PFSK-1 (cell line): ENCODE results near the gene KIF13A.

Source experiments
- FOXP2 ChIP-seq: optimal IDR thresholded peaks from 2 replicates; pipeline ENCODE3; 2011; ENCODE audit warnings: borderline replicate concordance, control low read depth, inconsistent platforms; ENCODE audit not compliant: insufficient read depth; ENCODE audit errors: extremely low read length, extremely low read depth
- POLR2AphosphoS5 ChIP-seq: IDR thresholded peaks from 2 replicates; pipeline ENCODE4 v1.6.1; 2012; ENCODE audit warnings: low read depth, mild to moderate bottlenecking, control low read depth, low read length, moderate library complexity
- REST ChIP-seq, 2 experiments: IDR thresholded peaks; 2 replicates each; pipeline versions ENCODE4 v1.6.1 to v1.8.0; 2011 to 2012; ENCODE audit warnings: low read depth in 2 of 2, low read length in 2 of 2, control low read depth in 1 of 2, inconsistent platforms in 1 of 2, mild to moderate bottlenecking in 1 of 2, moderate library complexity in 1 of 2; ENCODE audit not compliant: insufficient read depth in 1 of 2
- SIN3A ChIP-seq: IDR thresholded peaks from 2 replicates; pipeline ENCODE4 v1.6.1; 2012; ENCODE audit warnings: mild to moderate bottlenecking, low read length, moderate library complexity, borderline replicate concordance; ENCODE audit not compliant: insufficient read depth
- TAF1 ChIP-seq: IDR thresholded peaks from 2 replicates; pipeline ENCODE4 v1.6.1; 2012; ENCODE audit warnings: low read length, control low read depth, borderline replicate concordance; ENCODE audit not compliant: insufficient read depth

The KIF13A gene

GRCh38 chr6:18022398-18023231, 35.2 kb upstream of the KIF13A start:
- TF ChIP-seq SIN3A = no peak
- TF ChIP-seq REST (IDR thresholded peaks at IDR 0.05; ENCODE audit: insufficient read depth in 1 of 2, low read depth in 2 of 2, low read length in 2 of 2) = no peak
- no peak for TF ChIP-seq POLR2AphosphoS5
- no peak for TF ChIP-seq FOXP2
- TF ChIP-seq TAF1 = no peak

GRCh38 chr6:18021166-18021850, 33.9 kb upstream of the KIF13A start:
- TF ChIP-seq SIN3A (no peak), FOXP2 (no peak)

DNA sequence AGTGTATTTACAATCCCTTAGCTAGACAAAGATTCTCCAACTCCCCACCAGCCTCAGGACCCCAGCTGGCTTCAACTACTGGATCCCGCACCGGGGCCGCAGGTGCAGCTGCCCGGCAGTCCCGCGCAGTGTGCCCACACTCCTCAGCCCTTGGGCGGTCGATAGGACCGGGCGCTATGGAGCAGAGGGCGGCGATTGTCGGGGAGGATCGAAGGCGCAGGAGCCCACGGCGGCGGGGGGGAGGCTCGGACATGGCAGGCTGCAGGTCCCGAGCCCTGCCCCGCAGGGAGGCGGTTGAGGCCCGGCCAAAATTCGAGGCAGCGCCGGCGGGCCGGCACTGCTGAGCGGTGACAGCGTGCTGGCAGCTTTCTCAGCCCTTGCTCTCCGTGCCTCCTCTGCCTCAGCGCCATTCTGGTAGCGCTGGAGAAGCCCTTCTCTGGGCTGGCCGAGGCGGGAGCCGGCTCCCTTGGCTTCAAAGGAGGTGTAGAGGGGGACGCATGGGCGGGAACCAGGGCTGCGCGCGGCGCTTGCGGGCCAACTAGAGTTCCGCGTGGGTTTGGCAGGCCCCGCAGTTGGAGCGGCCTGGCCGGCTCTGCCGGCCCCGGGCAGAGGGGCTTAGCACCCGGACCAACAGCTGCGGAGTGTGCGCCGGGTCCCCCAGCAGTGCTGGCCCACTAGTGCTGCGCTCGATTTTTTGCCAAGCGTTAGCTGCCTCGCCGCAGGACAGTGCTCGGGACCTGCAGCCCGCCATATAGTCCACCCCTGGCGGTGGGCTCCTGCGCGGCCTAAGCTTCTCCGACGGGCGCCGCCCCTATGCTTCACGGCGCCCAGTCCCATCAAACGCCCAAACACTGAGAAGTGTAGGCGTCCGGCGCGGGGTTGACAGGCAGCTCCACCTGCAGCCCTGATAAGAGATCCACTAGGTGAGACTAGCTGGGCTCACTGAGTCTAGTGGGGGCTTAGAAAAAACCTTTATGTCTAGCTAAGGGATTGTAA, 32.4 kb upstream of the KIF13A start:
- TF ChIP-seq REST (IDR thresholded peaks at IDR 0.05; ENCODE audit: insufficient read depth in 1 of 2, low read depth in 2 of 2, low read length in 2 of 2) = no peak

GRCh38 chr6:18016698-18017097, 29.3 kb upstream of the KIF13A start:
- no peak for TF ChIP-seq TAF1
- TF ChIP-seq REST (IDR thresholded peaks at IDR 0.05; ENCODE audit: insufficient read depth in 1 of 2, low read depth in 2 of 2, low read length in 2 of 2) = no peak
- no peak for TF ChIP-seq POLR2AphosphoS5
- TF ChIP-seq FOXP2 = no peak

- TF ChIP-seq REST (IDR thresholded peaks at IDR 0.05; ENCODE audit: insufficient read depth in 1 of 2, low read depth in 2 of 2, low read length in 2 of 2) (no peak), TAF1 (no peak), POLR2AphosphoS5 (no peak), FOXP2 (no peak), SIN3A (no peak)
These were observed 28.7 kb upstream of the KIF13A start for GRCh38 chr6:18016133-18016532.
